K562 (cell line): ENCODE measurements around the gene CELA3B. TPM values are rescaled to one million over a fixed set of nuclear protein-coding genes. Genes with fewer than 3 reads are reported as not detected.

Experiments
- BCOR ChIP-seq: fragments of 450-650 bp; IDR thresholded peaks from 2 replicates; pipeline ENCODE4 v1.6.1; 2016
- BRD9 ChIP-seq: fragments of 450-650 bp; IDR thresholded peaks from 2 replicates; pipeline ENCODE4 v1.6.1; 2018; ENCODE audit warnings: low read depth; ENCODE audit not compliant: partially characterized antibody
- CEBPZ ChIP-seq: fragments of 150-350 bp; IDR thresholded peaks from 2 replicates; pipeline ENCODE4 v1.6.1; 2014; ENCODE audit warnings: low read depth, mild to moderate bottlenecking, low read length, borderline replicate concordance
- DDX20 ChIP-seq: fragments of 450-650 bp; IDR thresholded peaks from 2 replicates; pipeline ENCODE4 v1.6.1; 2016; ENCODE audit warnings: missing genetic modification characterization, low read depth, mild to moderate bottlenecking, missing compliant biosample characterization, moderate library complexity
- ELK3 ChIP-seq: fragments of 450-650 bp; formaldehyde crosslinking; IDR thresholded peaks from 2 replicates; pipeline ENCODE4 v1.4.0; 2020; ENCODE audit warnings: mild to moderate bottlenecking
- EWSR1 ChIP-seq: fragments of 450-650 bp; IDR thresholded peaks from 2 replicates; pipeline ENCODE4 v1.6.1; 2018; ENCODE audit warnings: borderline replicate concordance, mild to moderate bottlenecking, low read depth, moderate library complexity; ENCODE audit not compliant: partially characterized antibody
- HDAC2 ChIP-seq: fragments of 450-650 bp; IDR thresholded peaks from 2 replicates; pipeline ENCODE4 v1.6.1; 2016; ENCODE audit warnings: mild to moderate bottlenecking
- L3MBTL2 ChIP-seq: fragments of 450-650 bp; IDR thresholded peaks from 2 replicates; pipeline ENCODE4 v1.6.1; 2016; ENCODE audit warnings: mild to moderate bottlenecking, moderate library complexity
- RBBP5 ChIP-seq: fragments of 200-600 bp; sonication (generic); IDR thresholded peaks from 2 replicates; pipeline ENCODE4 v1.6.1; 2012; ENCODE audit warnings: borderline replicate concordance, mild to moderate bottlenecking, low read length, control low read depth, inconsistent platforms; ENCODE audit not compliant: insufficient read depth, poor library complexity, severe bottlenecking
- RBM22 ChIP-seq: fragments of 200-400 bp; formaldehyde crosslinking; IDR thresholded peaks from 2 replicates; pipeline ENCODE4 v1.6.1; 2018; ENCODE audit warnings: low read length, low read depth; ENCODE audit not compliant: poor library complexity, severe bottlenecking
- RBM34 ChIP-seq: fragments of 200-400 bp; formaldehyde crosslinking; IDR thresholded peaks from 2 replicates; pipeline ENCODE4 v1.6.1; 2018; ENCODE audit warnings: low read length, borderline replicate concordance; ENCODE audit not compliant: insufficient read depth
- RCOR1 ChIP-seq, 2 experiments: IDR thresholded peaks; 2 replicates each; pipeline ENCODE4 v1.6.1; 2012; ENCODE audit warnings: low read depth in 2 of 2, low read length in 2 of 2, borderline replicate concordance in 1 of 2, improper control_type of control experiment in 1 of 2
- SAFB2 ChIP-seq: fragments of 200-400 bp; formaldehyde crosslinking; IDR thresholded peaks from 2 replicates; pipeline ENCODE4 v1.6.1; 2018; ENCODE audit warnings: borderline replicate concordance, low read length, low read depth, moderate library complexity; ENCODE audit not compliant: severe bottlenecking
- TFAM ChIP-seq: fragments of 250-450 bp; sonication (Bioruptor Pico); conservative IDR thresholded peaks from 2 replicates; pipeline ENCODE4 v1.5.0; 2021; ENCODE audit warnings: mild to moderate bottlenecking, moderate library complexity
- UBTF ChIP-seq, 2 experiments: IDR thresholded peaks; 2 replicates each; pipeline ENCODE4 v1.6.1; 2012; ENCODE audit warnings: improper control_type of control experiment in 2 of 2, low read depth in 2 of 2, low read length in 2 of 2, borderline replicate concordance in 1 of 2
- ZBTB8A ChIP-seq: fragments of 450-650 bp; IDR thresholded peaks from 2 replicates; pipeline ENCODE4 v1.6.1; 2018; ENCODE audit warnings: mild to moderate bottlenecking, moderate library complexity; ENCODE audit not compliant: partially characterized antibody
- ZC3H11A ChIP-seq: IDR thresholded peaks from 2 replicates; pipeline ENCODE4 v1.6.1; 2012; ENCODE audit warnings: low read depth, low read length, improper control_type of control experiment
- ZNF717 ChIP-seq: fragments of 250-450 bp; sonication (Bioruptor Pico); IDR thresholded peaks from 2 replicates; pipeline ENCODE4 v1.5.0; 2021
- ZNF76 ChIP-seq: fragments of 250-450 bp; sonication (Bioruptor Pico); IDR thresholded peaks from 2 replicates; pipeline ENCODE4 v1.4.0; 2020; ENCODE audit warnings: mild to moderate bottlenecking, moderate library complexity, borderline replicate concordance
- polyA plus RNA-seq, 8 experiments: library from polyadenylated mRNA; depleted of rRNA in 4 of 8; stranded (reverse) in 5 of 8; unstranded in 3 of 8; fragments of >200 nt; fragmentation: Nextera tagmentation in 2 of 8; fragmentation: Illumina TruSeq in 1 of 8; extraction: Ambion mirVana in 2 of 8; extraction: Trizol in 1 of 8; gene quantifications; 2 replicates each; pipeline versions ENCODE4 v1.2.1 to v1.2.3, GENCODE V29; 2011 to 2014; ENCODE audit warnings: inconsistent platforms in 1 of 8, missing spikeins in 1 of 8
- total RNA-seq, 7 experiments: library from RNA; depleted of rRNA in 6 of 7; stranded (reverse); fragments of >200 nt in 6 of 7; fragmentation: Illumina TruSeq in 2 of 7; extraction: Trizol in 2 of 7; gene quantifications; 2 replicates each; pipeline versions ENCODE4 v1.2.1 to v1.2.3, GENCODE V29; 2011 to 2021; ENCODE audit warnings: low replicate concordance in 1 of 7

The CELA3B gene
- total and polyA plus RNA-seq, 9 of the 15 experiments (the other 6 are each of a cell fraction or from before 2014, with no cell fraction given), result 3.1 TPM; not detected in 8

- TF ChIP-seq EWSR1 (no peak), RBBP5 (no peak), RCOR1 (IDR thresholded peaks at IDR 0.05; ENCODE audit: borderline replicate concordance in 1 of 2, low read depth in 2 of 2, low read length in 2 of 2) (peak in 1 of 2 experiments; percentile 73; a peak in 2 of 4 replicates), RBM34 (no peak), BRD9 (no peak), ZC3H11A (no peak), BCOR (no peak), CEBPZ (no peak), L3MBTL2 (no peak), UBTF (IDR thresholded peaks at IDR 0.05; ENCODE audit: borderline replicate concordance in 1 of 2, low read depth in 2 of 2, low read length in 2 of 2) (no peak), ZBTB8A (no peak), HDAC2 (no peak), RBM22 (no peak), ELK3 (no peak), DDX20 (tag) (no peak), ZNF76 (CRISPR knock-in tag) (no peak), ZNF717 (CRISPR knock-in tag) (no peak), SAFB2 (no peak), TFAM (no peak)
Measured at GRCh38 chr1:21938732-21939538, 37.9 kb upstream of the CELA3B start (continued).
